ENCODE data around the gene RPS27. TPM values are rescaled to one million over a fixed set of nuclear protein-coding genes. Genes with fewer than 3 reads are reported as not detected.
A peak's percentile ranks its signal among the peaks of the same experiment; 100 is the strongest.

Gene RPS27
- total RNA-seq, 2 experiments from 2014 or later: 2,833 to 5,738 TPM

GRCh38 chr1:153959454-153959853 is 31.1 kb upstream of the RPS27 start:
- BruUV-seq (replicated peaks): no TSS peak
- TF ChIP-seq CTCF (conservative IDR thresholded peaks at IDR 0.05; ENCODE audit: low read length) (no peak), EZH2phosphoT487 (IDR thresholded peaks at IDR 0.05; ENCODE audit: borderline replicate concordance, low read depth, low read length) (no peak)
- Histone ChIP-seq H3K4me1 (ENCODE audit: insufficient read depth, low read length, poor library complexity, severe bottlenecking) (peaks cover 50% of the 10 kb centered on the region), H2AFZ (ENCODE audit: low read length) (no peak overlapping the region), H3K9me3 (ENCODE audit: low read length) (no peaks in the 10 kb centered on the region), H3K79me2 (ENCODE audit: insufficient read depth, low read depth, low read length) (peaks cover 52% of the 10 kb centered on the region), H3K36me3 (ENCODE audit: insufficient read depth, low read length) (peaks cover 21% of the 10 kb centered on the region), H3K4me2 (ENCODE audit: low read length) (0 out of 2 replicates have a peak overlapping the region, but pooled peaks have one; percentile 60), H3K9me2 (ENCODE audit: insufficient read depth, low read length) (no peaks in the 10 kb centered on the region), H3K4me3 (ENCODE audit: low read depth, low read length, poor library complexity, severe bottlenecking) (no peak overlapping the region), H3K27ac (ENCODE audit: low read depth, low read length, poor library complexity, severe bottlenecking) (no peak overlapping the region), H4K20me1 (ENCODE audit: insufficient read depth, low read length) (peaks cover 10% of the 10 kb centered on the region; the same call in 1 of the 2 replicates)
- POLR2A ChIA-PET: interaction anchor here (0.8 kb wide), 1 partner anchor 10 kb away, joined by 3 read pairs; no protein-coding TSS in a partner anchor
- intact Hi-C loops (cut with micrococcal nuclease; ENCODE audit: unreplicated experiment): no loop called here
- DNase-seq (ENCODE audit: low spot score): no peak
- CTCF ChIA-PET (ENCODE audit: unreplicated experiment): no interaction called here

- Histone ChIP-seq H2AFZ (ENCODE audit: low read length) (no peak overlapping the region), H3K4me3 (ENCODE audit: low read depth, low read length, poor library complexity, severe bottlenecking) (no peak overlapping the region), H4K20me1 (ENCODE audit: insufficient read depth, low read length) (peaks cover 9% of the 10 kb centered on the region; the same call in 1 of the 2 replicates), H3K4me1 (ENCODE audit: insufficient read depth, low read length, poor library complexity, severe bottlenecking) (peaks cover 53% of the 10 kb centered on the region), H3K36me3 (ENCODE audit: insufficient read depth, low read length) (peaks cover 14% of the 10 kb centered on the region; the same call in 1 of the 2 replicates), H3K9me2 (ENCODE audit: insufficient read depth, low read length) (no peaks in the 10 kb centered on the region), H3K4me2 (ENCODE audit: low read length) (no peak overlapping the region), H3K79me2 (ENCODE audit: insufficient read depth, low read depth, low read length) (peaks cover 51% of the 10 kb centered on the region), H3K9me3 (ENCODE audit: low read length) (no peaks in the 10 kb centered on the region), H3K27ac (ENCODE audit: low read depth, low read length, poor library complexity, severe bottlenecking) (no peak overlapping the region)
- intact Hi-C loops (cut with micrococcal nuclease; ENCODE audit: unreplicated experiment): no loop called here
- no peak for DNase-seq (ENCODE audit: low spot score)
- TF ChIP-seq EZH2phosphoT487 (IDR thresholded peaks at IDR 0.05; ENCODE audit: borderline replicate concordance, low read depth, low read length): no peak
- no peak for TF ChIP-seq CTCF (conservative IDR thresholded peaks at IDR 0.05; ENCODE audit: low read length)
- ChIA-PET POLR2A (no interaction called here), CTCF (ENCODE audit: unreplicated experiment) (no interaction called here)
- BruUV-seq (replicated peaks): no TSS peak
Observed at GRCh38 chr1:153960206-153960605, 30.4 kb upstream of the RPS27 start.

- no peak for DNase-seq (ENCODE audit: low spot score)
- Histone ChIP-seq H4K20me1 (ENCODE audit: insufficient read depth, low read length) (peaks cover 2% of the 10 kb centered on the region; the same call in 1 of the 2 replicates), H3K79me2 (ENCODE audit: insufficient read depth, low read depth, low read length) (peaks cover 50% of the 10 kb centered on the region), H3K4me1 (ENCODE audit: insufficient read depth, low read length, poor library complexity, severe bottlenecking) (peaks cover 49% of the 10 kb centered on the region), H3K9me2 (ENCODE audit: insufficient read depth, low read length) (no peaks in the 10 kb centered on the region), H3K9me3 (ENCODE audit: low read length) (no peaks in the 10 kb centered on the region), H2AFZ (ENCODE audit: low read length) (no peak overlapping the region), H3K4me2 (ENCODE audit: low read length) (peak overlapping the region; percentile 99), H3K4me3 (ENCODE audit: low read depth, low read length, poor library complexity, severe bottlenecking) (peak overlapping the region; percentile 85), H3K36me3 (ENCODE audit: insufficient read depth, low read length) (peaks cover 20% of the 10 kb centered on the region), H3K27ac (ENCODE audit: low read depth, low read length, poor library complexity, severe bottlenecking) (no peak overlapping the region)
- CTCF ChIA-PET (ENCODE audit: unreplicated experiment): no interaction called here
- TF ChIP-seq CTCF (conservative IDR thresholded peaks at IDR 0.05; ENCODE audit: low read length) (no peak), EZH2phosphoT487 (IDR thresholded peaks at IDR 0.05; ENCODE audit: borderline replicate concordance, low read depth, low read length) (no peak)
- no TSS peak for BruUV-seq (replicated peaks)
- intact Hi-C loops (cut with micrococcal nuclease; ENCODE audit: unreplicated experiment): no loop called here
- POLR2A ChIA-PET: no interaction called here
Observed at GRCh38 chr1:153961421-153961820, 29.1 kb upstream of the RPS27 start.

Data from OCI-LY7 (cell line).